Measurements from ENCODE around the gene ASAP2.

ASAP2 gene

DNA sequence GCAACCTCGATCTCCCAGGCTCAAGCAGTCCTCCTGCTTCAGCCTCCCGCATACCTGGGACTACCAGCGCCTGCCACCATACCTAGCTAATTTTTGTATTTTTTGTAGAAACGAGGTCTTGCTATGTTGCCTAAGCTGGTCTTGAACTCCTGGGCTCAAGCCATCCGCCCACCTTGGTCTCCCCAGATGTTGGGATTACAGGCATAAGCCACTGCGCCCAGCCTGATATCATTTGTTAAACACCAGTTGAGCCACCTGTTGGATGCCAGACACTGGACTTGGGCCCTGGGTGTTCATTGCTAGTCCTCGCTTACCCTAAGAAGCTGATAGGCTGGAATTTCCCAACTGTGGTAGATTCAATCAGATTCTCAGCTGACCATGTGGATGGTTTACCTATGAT is 136.9 kb downstream of the ASAP2 start:
- H3K4me1 Mint-ChIP-seq (ENCODE audit: low read depth) = no peaks in the 10 kb centered on the region
- no peak overlapping the region for H3K4me3 Mint-ChIP-seq
- H3K36me3 Mint-ChIP-seq (ENCODE audit: low read depth) = no peaks in the 10 kb centered on the region
- H3K27ac Mint-ChIP-seq = no peak overlapping the region
- no peaks in the 10 kb centered on the region for H3K9me3 Mint-ChIP-seq
- H3K27me3 Mint-ChIP-seq = peaks cover 5% of the 10 kb centered on the region

GRCh38 chr2:9344434-9344833 is 137.8 kb downstream of the ASAP2 start:
- no peaks in the 10 kb centered on the region for H3K4me1 Mint-ChIP-seq (ENCODE audit: low read depth)

GRCh38 chr2:9345343-9345742 is 138.7 kb downstream of the ASAP2 start:
- H3K9me3 Mint-ChIP-seq = no peaks in the 10 kb centered on the region
- no peak overlapping the region for H3K27ac Mint-ChIP-seq
- no peaks in the 10 kb centered on the region for H3K4me1 Mint-ChIP-seq (ENCODE audit: low read depth)
- no peaks in the 10 kb centered on the region for H3K36me3 Mint-ChIP-seq (ENCODE audit: low read depth)
- peaks cover 5% of the 10 kb centered on the region for H3K27me3 Mint-ChIP-seq
- no peak overlapping the region for H3K4me3 Mint-ChIP-seq

More at GRCh38 chr2:9344434-9344833, 137.8 kb downstream of the ASAP2 start:
- peaks cover 5% of the 10 kb centered on the region for H3K27me3 Mint-ChIP-seq
- H3K36me3 Mint-ChIP-seq (ENCODE audit: low read depth) = no peaks in the 10 kb centered on the region
- H3K4me3 Mint-ChIP-seq = no peak overlapping the region
- H3K9me3 Mint-ChIP-seq = no peaks in the 10 kb centered on the region
- H3K27ac Mint-ChIP-seq = no peak overlapping the region

- Mint-ChIP-seq H3K27ac (no peak overlapping the region), H3K4me3 (no peak overlapping the region), H3K9me3 (no peaks in the 10 kb centered on the region)
Observed at GRCh38 chr2:9345997-9346396, 139.4 kb downstream of the ASAP2 start.

GRCh38 chr2:9346885-9347284 is 140.3 kb downstream of the ASAP2 start:
- H3K4me1 Mint-ChIP-seq (ENCODE audit: low read depth) = no peaks in the 10 kb centered on the region
- no peak overlapping the region for H3K4me3 Mint-ChIP-seq
- no peak overlapping the region for H3K27ac Mint-ChIP-seq
- no peaks in the 10 kb centered on the region for H3K9me3 Mint-ChIP-seq
- no peaks in the 10 kb centered on the region for H3K36me3 Mint-ChIP-seq (ENCODE audit: low read depth)
- peaks cover 2% of the 10 kb centered on the region for H3K27me3 Mint-ChIP-seq

More at GRCh38 chr2:9345997-9346396, 139.4 kb downstream of the ASAP2 start:
- H3K36me3 Mint-ChIP-seq (ENCODE audit: low read depth) = no peaks in the 10 kb centered on the region
- peaks cover 5% of the 10 kb centered on the region for H3K27me3 Mint-ChIP-seq
- no peaks in the 10 kb centered on the region for H3K4me1 Mint-ChIP-seq (ENCODE audit: low read depth)

GRCh38 chr2:9347411-9347881 is 140.8 kb downstream of the ASAP2 start:
- H3K4me3 Mint-ChIP-seq = no peak overlapping the region
- no peak overlapping the region for H3K27ac Mint-ChIP-seq
- H3K4me1 Mint-ChIP-seq (ENCODE audit: low read depth) = no peaks in the 10 kb centered on the region
- no peaks in the 10 kb centered on the region for H3K9me3 Mint-ChIP-seq
- H3K36me3 Mint-ChIP-seq (ENCODE audit: low read depth) = no peaks in the 10 kb centered on the region
- no peaks in the 10 kb centered on the region for H3K27me3 Mint-ChIP-seq

DNA sequence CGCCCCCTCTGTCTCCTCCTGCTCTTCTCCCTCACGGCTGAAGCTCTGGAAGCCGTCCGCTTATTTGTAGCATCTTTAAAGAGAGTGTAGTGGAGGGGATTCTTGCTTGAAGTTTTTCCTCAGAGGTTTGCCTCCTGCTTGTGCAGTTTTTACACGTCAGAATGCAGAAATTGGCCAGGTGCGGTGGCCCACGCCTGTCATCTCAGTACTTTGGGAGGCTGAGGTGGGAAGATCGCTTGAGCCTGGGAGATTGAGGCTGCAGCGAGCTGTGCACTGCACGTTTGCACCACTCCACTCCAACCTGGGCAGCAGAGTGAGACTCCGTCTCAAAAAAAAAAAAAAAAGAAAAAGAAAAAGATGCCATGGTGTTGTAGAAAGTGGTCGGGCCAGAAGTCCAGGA is 147.7 kb downstream of the ASAP2 start:
- Mint-ChIP-seq H3K27ac (no peak overlapping the region), H3K27me3 (peaks cover 6% of the 10 kb centered on the region), H3K9me3 (no peaks in the 10 kb centered on the region), H3K36me3 (ENCODE audit: low read depth) (no peaks in the 10 kb centered on the region), H3K4me3 (no peak overlapping the region), H3K4me1 (ENCODE audit: low read depth) (no peaks in the 10 kb centered on the region)

DNA sequence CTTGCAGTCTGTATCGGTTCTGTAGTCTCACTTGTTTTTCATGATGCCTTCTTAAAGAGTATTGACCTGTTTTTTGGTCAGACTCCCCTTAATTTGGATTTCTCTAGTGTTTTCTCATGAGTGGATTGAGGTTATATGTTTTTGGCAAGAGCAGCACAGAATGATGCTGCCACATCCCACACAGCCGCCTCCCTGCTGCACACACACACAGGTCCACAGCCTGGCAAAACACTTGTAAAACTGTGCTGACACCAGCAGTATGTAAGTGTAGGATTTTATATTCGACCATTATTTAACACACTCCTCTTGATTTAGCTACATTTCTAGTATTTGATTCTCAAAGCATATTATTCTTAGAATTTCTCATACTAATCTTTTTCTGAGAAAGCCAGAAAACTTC is 148.7 kb downstream of the ASAP2 start:
- H3K36me3 Mint-ChIP-seq (ENCODE audit: low read depth) = no peaks in the 10 kb centered on the region
- no peak overlapping the region for H3K4me3 Mint-ChIP-seq
- peaks cover 6% of the 10 kb centered on the region for H3K27me3 Mint-ChIP-seq
- H3K9me3 Mint-ChIP-seq = no peaks in the 10 kb centered on the region
- H3K4me1 Mint-ChIP-seq (ENCODE audit: low read depth) = no peaks in the 10 kb centered on the region
- no peak overlapping the region for H3K27ac Mint-ChIP-seq

GRCh38 chr2:9355716-9356115 is 149.1 kb downstream of the ASAP2 start:
- Mint-ChIP-seq H3K4me3 (no peak overlapping the region), H3K27ac (no peak overlapping the region), H3K36me3 (ENCODE audit: low read depth) (no peaks in the 10 kb centered on the region), H3K9me3 (no peaks in the 10 kb centered on the region), H3K27me3 (peaks cover 6% of the 10 kb centered on the region), H3K4me1 (ENCODE audit: low read depth) (no peaks in the 10 kb centered on the region)

DNA sequence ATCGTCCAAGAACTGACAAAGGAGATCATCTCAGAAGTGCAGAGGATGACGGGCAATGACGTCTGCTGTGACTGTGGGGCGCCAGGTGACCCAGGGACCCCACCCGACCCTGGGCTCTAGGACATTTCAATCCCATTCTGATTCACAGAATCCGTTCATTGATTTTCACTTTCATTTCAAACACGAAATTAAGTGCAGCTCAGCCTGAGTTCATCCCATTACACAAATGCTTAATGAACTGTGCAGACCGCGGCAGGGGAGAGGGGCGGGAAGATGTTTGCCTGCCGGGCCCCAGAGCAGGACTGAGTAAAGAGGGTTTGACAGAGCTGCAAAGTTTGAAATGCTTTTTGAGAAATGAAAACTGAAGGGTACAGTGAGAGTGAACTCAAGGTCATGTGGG is 149.6 kb downstream of the ASAP2 start:
- Mint-ChIP-seq H3K36me3 (ENCODE audit: low read depth) (no peaks in the 10 kb centered on the region), H3K27ac (no peak overlapping the region), H3K4me1 (ENCODE audit: low read depth) (no peaks in the 10 kb centered on the region), H3K4me3 (no peak overlapping the region), H3K9me3 (no peaks in the 10 kb centered on the region), H3K27me3 (peaks cover 6% of the 10 kb centered on the region)

GRCh38 chr2:9358846-9359245 is 152.2 kb downstream of the ASAP2 start:
- Mint-ChIP-seq H3K27ac (no peak overlapping the region), H3K27me3 (peaks cover 6% of the 10 kb centered on the region), H3K4me3 (no peak overlapping the region), H3K9me3 (no peaks in the 10 kb centered on the region), H3K4me1 (ENCODE audit: low read depth) (no peaks in the 10 kb centered on the region), H3K36me3 (ENCODE audit: low read depth) (no peaks in the 10 kb centered on the region)

GRCh38 chr2:9359463-9359862 is 152.9 kb downstream of the ASAP2 start:
- Mint-ChIP-seq H3K4me3 (no peak overlapping the region), H3K27me3 (peaks cover 6% of the 10 kb centered on the region), H3K9me3 (no peaks in the 10 kb centered on the region), H3K4me1 (ENCODE audit: low read depth) (no peaks in the 10 kb centered on the region), H3K27ac (no peak overlapping the region), H3K36me3 (ENCODE audit: low read depth) (no peaks in the 10 kb centered on the region)

DNA sequence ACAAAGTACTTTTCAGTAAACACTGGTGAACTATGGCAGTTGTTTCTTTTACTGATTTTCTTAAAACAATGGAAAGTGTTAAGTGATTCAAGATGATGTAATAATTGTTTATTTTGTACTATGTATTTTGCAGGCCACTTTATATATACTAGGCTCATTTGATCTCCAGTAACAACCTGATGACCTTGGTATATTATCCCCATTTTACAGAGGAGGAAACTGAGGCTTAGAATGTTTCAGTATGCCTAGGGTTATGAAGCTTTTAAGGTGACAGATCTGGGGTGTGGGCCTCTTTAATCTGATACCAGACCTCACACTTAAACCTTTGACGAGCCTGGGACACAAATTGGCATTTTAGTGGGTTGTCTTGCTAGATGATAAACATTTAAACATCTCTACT is 153.5 kb downstream of the ASAP2 start:
- H3K27ac Mint-ChIP-seq = no peak overlapping the region
- no peaks in the 10 kb centered on the region for H3K36me3 Mint-ChIP-seq (ENCODE audit: low read depth)
- peaks cover 6% of the 10 kb centered on the region for H3K27me3 Mint-ChIP-seq
- H3K4me3 Mint-ChIP-seq = no peak overlapping the region
- H3K9me3 Mint-ChIP-seq = no peaks in the 10 kb centered on the region
- no peaks in the 10 kb centered on the region for H3K4me1 Mint-ChIP-seq (ENCODE audit: low read depth)

DNA sequence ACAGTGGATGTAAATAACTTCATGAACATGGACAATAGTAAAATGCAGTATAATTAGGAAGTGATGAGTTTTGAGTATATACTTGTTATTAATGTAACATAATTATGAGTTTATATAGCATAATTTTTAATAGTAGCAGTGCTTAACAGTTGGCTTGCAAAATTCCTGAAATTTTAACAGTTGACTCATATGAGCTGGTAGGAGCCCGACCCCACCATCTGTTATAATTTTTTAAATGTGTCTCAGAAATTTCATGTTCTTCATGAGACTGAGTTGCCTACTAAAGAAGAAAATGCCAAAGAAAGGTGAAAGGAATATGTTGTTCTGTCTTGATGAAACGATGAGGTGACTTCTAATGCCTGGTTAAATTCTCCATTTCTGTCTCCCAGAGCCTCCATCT is 154.1 kb downstream of the ASAP2 start:
- H3K36me3 Mint-ChIP-seq (ENCODE audit: low read depth) = no peaks in the 10 kb centered on the region
- H3K27ac Mint-ChIP-seq = no peak overlapping the region
- H3K27me3 Mint-ChIP-seq = peaks cover 4% of the 10 kb centered on the region
- no peaks in the 10 kb centered on the region for H3K9me3 Mint-ChIP-seq
- no peak overlapping the region for H3K4me3 Mint-ChIP-seq
- H3K4me1 Mint-ChIP-seq (ENCODE audit: low read depth) = no peaks in the 10 kb centered on the region

- no peak overlapping the region for H3K4me3 Mint-ChIP-seq
- no peaks in the 10 kb centered on the region for H3K36me3 Mint-ChIP-seq (ENCODE audit: low read depth)
- H3K27ac Mint-ChIP-seq = no peak overlapping the region
- no peaks in the 10 kb centered on the region for H3K4me1 Mint-ChIP-seq (ENCODE audit: low read depth)
- no peaks in the 10 kb centered on the region for H3K9me3 Mint-ChIP-seq
- no peaks in the 10 kb centered on the region for H3K27me3 Mint-ChIP-seq
Observed at GRCh38 chr2:9364373-9364772, 157.8 kb downstream of the ASAP2 start.

GRCh38 chr2:9364791-9365497 is 158.3 kb downstream of the ASAP2 start:
- Mint-ChIP-seq H3K4me3 (no peak overlapping the region), H3K9me3 (no peaks in the 10 kb centered on the region), H3K4me1 (ENCODE audit: low read depth) (no peaks in the 10 kb centered on the region), H3K27ac (no peak overlapping the region), H3K27me3 (no peaks in the 10 kb centered on the region), H3K36me3 (ENCODE audit: low read depth) (no peaks in the 10 kb centered on the region)
